HCT116 (cell line): ENCODE data around the gene RCVRN. TPM values are rescaled to one million over a fixed set of nuclear protein-coding genes. Genes with fewer than 3 reads are reported as not detected.

Experiments used
- ATAC-seq: fragments of 200-7000 bp; cut with Tn5 transposase; 2 replicates; pipeline ENCODE4 v1.9.1; 2020; ENCODE audit warnings: mild to moderate bottlenecking, moderate library complexity
- BruUV-seq: library from RNA; stranded (reverse); fragments of 400-500 nt; replicated peaks from 2 replicates; lab custom pipeline; 2021; lab: Mats Ljungman, UMichigan
- CTCF ChIA-PET: fragments of 300-600 bp; sonication (Branson Sonifier 250); formaldehyde crosslinking; loops from one replicate; lab custom pipeline; 2021; ENCODE audit warnings: antibody characterized with exemption; lab: Charles Lee
- POLR2A ChIA-PET: fragments of 300-600, 350-600 bp; sonication (Branson Sonifier 250); formaldehyde crosslinking; loops from one replicate; lab custom pipeline; 2021; ENCODE audit warnings: antibody characterized with exemption; lab: Charles Lee
- RAD21 ChIA-PET, 2 experiments: fragments of 300-600 bp; sonication (Branson Sonifier 250); formaldehyde crosslinking; loops; one replicate each; lab custom pipeline; 2023; ENCODE audit warnings: low total read pairs in 2 of 2; ENCODE audit not compliant: uncharacterized antibody in 2 of 2, unreplicated experiment in 2 of 2, low non-redundant PET in 1 of 2; lab: Charles Lee
- DNase-seq: peaks from one replicate; pipeline ENCODE4 v3.0.0-alpha.2; 2010; ENCODE audit warnings: low read depth, low spot score
- H2AFZ ChIP-seq: fragments of 200-600 bp; shearing (Covaris generic), sonication (generic); 2 replicates; pipeline ENCODE4 v1.6.1; 2017; ENCODE audit warnings: low read depth, mixed run types, mixed read lengths, antibody characterized with exemption, low read length; ENCODE audit not compliant: poor library complexity, severe bottlenecking
- H3K27ac ChIP-seq: 2 replicates; pipeline ENCODE4 v1.5.1; 2012; ENCODE audit warnings: low read depth, low read length
- H3K27me3 ChIP-seq: fragments of 200-600 bp; sonication (generic); 2 replicates; pipeline ENCODE4 v1.6.1; 2016; ENCODE audit warnings: mixed run types, low read length, mixed read lengths; ENCODE audit not compliant: insufficient read depth
- H3K36me3 ChIP-seq, 2 experiments: fragments of 200-500 bp in 1 of 2; fragments of 200-600 bp in 1 of 2; sonication (Bioruptor generic) in 1 of 2; sonication (generic) in 1 of 2; 2 replicates each; pipeline versions ENCODE4 v1.5.1 to v1.6.1; 2014 to 2016; ENCODE audit warnings: low read length in 2 of 2, inconsistent platforms in 1 of 2, mixed read lengths in 1 of 2, mixed run types in 1 of 2; ENCODE audit not compliant: insufficient read depth in 2 of 2, control insufficient read depth in 1 of 2
- H3K4me1 ChIP-seq, 2 experiments: fragments of 200-600 bp in 1 of 2; sonication (generic) in 1 of 2; 2 replicates each; pipeline versions ENCODE4 v1.5.1 to v1.6.1; 2012 to 2017; ENCODE audit warnings: low read length in 2 of 2, inconsistent platforms in 1 of 2, mild to moderate bottlenecking in 1 of 2, mixed read lengths in 1 of 2, mixed run types in 1 of 2, moderate library complexity in 1 of 2; ENCODE audit not compliant: insufficient read depth in 2 of 2, control insufficient read depth in 1 of 2
- H3K4me2 ChIP-seq: fragments of 200-600 bp; sonication (generic); 2 replicates; pipeline ENCODE4 v1.6.1; 2017; ENCODE audit warnings: mixed run types, low read length, mixed read lengths
- H3K4me3 ChIP-seq, 2 experiments: fragments of 200-600 bp in 1 of 2; sonication (generic) in 1 of 2; replicated peaks in 1 of 2; 2 replicates each; pipeline ENCODE4 v1.5.1; 2011 to 2016; ENCODE audit warnings: low read length in 2 of 2, control low read depth in 1 of 2, low read depth in 1 of 2, mild to moderate bottlenecking in 1 of 2, mixed read lengths in 1 of 2, mixed run types in 1 of 2
- H3K79me2 ChIP-seq: fragments of 200-600 bp; sonication (generic); 2 replicates; pipeline ENCODE4 v1.6.1; 2017; ENCODE audit warnings: mild to moderate bottlenecking, mixed run types, low read length, moderate library complexity, mixed read lengths; ENCODE audit not compliant: insufficient read depth
- H3K9ac ChIP-seq: fragments of 200-600 bp; sonication (generic); 2 replicates; pipeline ENCODE4 v1.6.1; 2016; ENCODE audit warnings: low read length, mixed read lengths
- H3K9me2 ChIP-seq: fragments of 200-600 bp; sonication (generic), shearing (Covaris generic); 2 replicates; pipeline ENCODE4 v1.6.1; 2017; ENCODE audit warnings: mixed run types, mild to moderate bottlenecking, moderate library complexity; ENCODE audit not compliant: insufficient read depth
- H3K9me3 ChIP-seq, 2 experiments: fragments of 200-500 bp in 1 of 2; fragments of 200-600 bp in 1 of 2; sonication (Bioruptor generic) in 1 of 2; sonication (generic) in 1 of 2; 2 replicates each; pipeline ENCODE4 v1.6.1; 2014 to 2017; ENCODE audit warnings: low read length in 2 of 2, mixed read lengths in 2 of 2, inconsistent platforms in 1 of 2, low read depth in 1 of 2, mild to moderate bottlenecking in 1 of 2, mixed run types in 1 of 2, moderate library complexity in 1 of 2; ENCODE audit not compliant: control insufficient read depth in 1 of 2, insufficient read depth in 1 of 2
- H4K20me1 ChIP-seq: fragments of 200-600 bp; sonication (generic), shearing (Covaris generic); 2 replicates; pipeline ENCODE4 v1.6.1; 2017; ENCODE audit warnings: mixed run types, mild to moderate bottlenecking, moderate library complexity; ENCODE audit not compliant: insufficient read depth
- CBX3 ChIP-seq: IDR thresholded peaks from 2 replicates; pipeline ENCODE4 v1.6.1; 2012; ENCODE audit warnings: low read depth
- CEBPB ChIP-seq: IDR thresholded peaks from 2 replicates; pipeline ENCODE4 v1.6.1; 2012; ENCODE audit warnings: low read depth
- EGR1 ChIP-seq: IDR thresholded peaks from 2 replicates; pipeline ENCODE4 v1.6.1; 2012; ENCODE audit warnings: low read depth
- EZH2 ChIP-seq: fragments of 200-600 bp; sonication (generic); IDR thresholded peaks from 2 replicates; pipeline ENCODE4 v1.6.1; 2017; ENCODE audit warnings: antibody characterized with exemption, mixed run types
- EZH2phosphoT487 ChIP-seq: fragments of 200-600 bp; IDR thresholded peaks from 2 replicates; pipeline ENCODE4 v1.6.1; 2018; ENCODE audit warnings: antibody characterized with exemption, borderline replicate concordance
- FOSL1 ChIP-seq: IDR thresholded peaks from 2 replicates; pipeline ENCODE4 v1.6.1; 2012; ENCODE audit warnings: low read depth
- JUND ChIP-seq: IDR thresholded peaks from 2 replicates; pipeline ENCODE4 v1.6.1; 2012
- MAX ChIP-seq: IDR thresholded peaks from 2 replicates; pipeline ENCODE4 v1.6.1; 2012
- POLR2A ChIP-seq: IDR thresholded peaks from 2 replicates; pipeline ENCODE4 v1.7.0; 2011; ENCODE audit warnings: borderline replicate concordance; ENCODE audit not compliant: insufficient read depth, insufficient read length; ENCODE audit errors: extremely low read depth
- POLR2AphosphoS5 ChIP-seq: IDR thresholded peaks from 2 replicates; pipeline ENCODE4 v1.6.1; 2011; ENCODE audit warnings: mild to moderate bottlenecking, low read depth, low read length, moderate library complexity
- REST ChIP-seq: IDR thresholded peaks from 2 replicates; pipeline ENCODE4 v1.6.1; 2012; ENCODE audit warnings: low read depth
- SIN3A ChIP-seq: IDR thresholded peaks from 2 replicates; pipeline ENCODE4 v1.6.1; 2012; ENCODE audit warnings: low read depth
- SP1 ChIP-seq: IDR thresholded peaks from 2 replicates; pipeline ENCODE4 v1.6.1; 2012; ENCODE audit warnings: low read depth
- SRF ChIP-seq: IDR thresholded peaks from 2 replicates; pipeline ENCODE4 v1.6.1; 2012; ENCODE audit warnings: low read depth
- TCF7L2 ChIP-seq: IDR thresholded peaks from 2 replicates; pipeline ENCODE4 v1.7.0; 2011; ENCODE audit warnings: borderline replicate concordance, inconsistent platforms; ENCODE audit not compliant: insufficient read depth, insufficient read length; ENCODE audit errors: extremely low read depth
- YY1 ChIP-seq: IDR thresholded peaks from 2 replicates; pipeline ENCODE4 v1.6.1; 2011; ENCODE audit warnings: low read length, low read depth, moderate library complexity, mild to moderate bottlenecking; ENCODE audit not compliant: insufficient replicate concordance; ENCODE audit errors: extremely low read depth
- ZFX ChIP-seq: fragments of 450-650 bp; IDR thresholded peaks from 2 replicates; pipeline ENCODE4 v1.6.1; 2017
- ZNF274 ChIP-seq: fragments of 200-500 bp; sonication (Bioruptor generic); IDR thresholded peaks from 2 replicates; pipeline ENCODE4 v1.6.1; 2014; ENCODE audit warnings: mild to moderate bottlenecking, low read depth, low read length, inconsistent platforms
- intact Hi-C: fragments of 100-400 bp; cut with micrococcal nuclease; formaldehyde crosslinking; loops from 2 replicates; pipeline ENCODE4 v1.10.0; 2022
- total RNA-seq: library from RNA; stranded (reverse); gene quantifications from one replicate; pipeline ENCODE4 v1.2.1, GENCODE V29; 2021; ENCODE audit not compliant: unreplicated experiment

RCVRN gene
- total RNA-seq, 1 experiment from 2014 or later = not detected

GRCh38 chr17:9913476-9913875 lies 8.4 kb upstream of the RCVRN start:
- Histone ChIP-seq H3K4me2 (no peak overlapping the region), H3K9me3 (no peaks in the 10 kb centered on the region), H3K27ac (no peak overlapping the region), H4K20me1 (no peaks in the 10 kb centered on the region), H3K79me2 (no peaks in the 10 kb centered on the region), H3K9me2 (no peaks in the 10 kb centered on the region), H3K36me3 (no peaks in the 10 kb centered on the region), H3K27me3 (no peaks in the 10 kb centered on the region), H3K4me3 (no peak overlapping the region), H2AFZ (no peak overlapping the region), H3K9ac (no peak overlapping the region), H3K4me1 (no peaks in the 10 kb centered on the region)
- ChIA-PET POLR2A (no interaction called here), CTCF (interaction anchor here (1.7 kb wide), 1 partner anchor 11 kb away, joined by 4 read pairs; no protein-coding TSS in a partner anchor), RAD21 (no interaction called here)
- TF ChIP-seq EZH2 = no peak
- TF ChIP-seq MAX = no peak
- TF ChIP-seq SRF = no peak
- TF ChIP-seq EZH2phosphoT487 = no peak
- DNase-seq (no peak), ATAC-seq (no peak)
- intact Hi-C loops = no loop called here
- BruUV-seq = no TSS peak

GRCh38 chr17:9912121-9913099 lies 7.3 kb upstream of the RCVRN start:
- ChIA-PET CTCF (interaction anchor here (1.7 kb wide), 1 partner anchor 12 kb away, joined by 4 read pairs; no protein-coding TSS in a partner anchor), POLR2A (no interaction called here), RAD21 (no interaction called here)
- ATAC-seq (no peak), DNase-seq (no peak)
- no TSS peak for BruUV-seq
- no peaks in the 10 kb centered on the region for H3K9me3 ChIP-seq
- no peaks in the 10 kb centered on the region for H4K20me1 ChIP-seq
- no peak overlapping the region for H2AFZ ChIP-seq
- H3K27ac ChIP-seq = no peak overlapping the region
- H3K79me2 ChIP-seq = no peaks in the 10 kb centered on the region
- no peaks in the 10 kb centered on the region for H3K27me3 ChIP-seq
- H3K4me2 ChIP-seq = no peak overlapping the region
- no peak overlapping the region for H3K4me3 ChIP-seq
- intact Hi-C loops = no loop called here
- H3K36me3 ChIP-seq = no peaks in the 10 kb centered on the region
- no peaks in the 10 kb centered on the region for H3K4me1 ChIP-seq
- no peak overlapping the region for H3K9ac ChIP-seq
- TF ChIP-seq POLR2A = no peak
- no peak for TF ChIP-seq POLR2AphosphoS5
- no peak for TF ChIP-seq REST
- TF ChIP-seq SP1 = no peak
- TF ChIP-seq CEBPB = no peak
- TF ChIP-seq ZFX = no peak
- TF ChIP-seq EZH2phosphoT487 = no peak
- TF ChIP-seq SIN3A = no peak
- no peak for TF ChIP-seq CBX3
- TF ChIP-seq JUND = no peak
- TF ChIP-seq EGR1 = no peak
- TF ChIP-seq SRF = no peak
- no peak for TF ChIP-seq TCF7L2
- no peak for TF ChIP-seq ZNF274
- TF ChIP-seq FOSL1 = no peak
- no peak for TF ChIP-seq YY1
- no peaks in the 10 kb centered on the region for H3K9me2 ChIP-seq
